Central memory CD4-positive, alpha-beta T cell (primary cell): ENCODE data around the gene SLC7A14.
"Not testable (repeated sequence)": the region's sequence is repeated elsewhere in the genome, so short reads cannot be mapped to it uniquely, and the experiment has no call there.

ENCODE experiments used
- DNase-seq: peaks from one replicate; pipeline ENCODE4 v3.0.0; 2022

Gene SLC7A14

GRCh38 chr3:170593634-170594033 is 7.8 kb upstream of the SLC7A14 start:
- no peak for DNase-seq

DNA sequence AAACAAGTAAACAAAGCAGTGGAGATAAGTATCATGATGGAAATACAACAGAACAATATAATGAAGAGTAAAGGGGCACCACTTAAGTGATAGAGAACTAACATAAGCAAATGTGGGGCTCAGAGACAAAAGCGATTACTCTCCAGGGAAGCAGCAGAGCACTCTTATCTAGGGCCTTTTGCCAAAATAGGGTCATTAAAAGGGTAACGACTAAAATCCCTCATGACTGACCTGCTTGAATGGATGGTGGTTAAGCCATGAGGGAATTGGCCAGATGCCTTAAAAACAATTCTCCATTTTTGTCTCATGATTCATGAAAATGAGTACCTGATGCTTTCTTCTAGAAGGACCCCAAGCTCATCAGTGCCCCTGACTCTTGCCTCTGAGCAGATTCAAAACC is 3.2 kb upstream of the SLC7A14 start:
- DNase-seq: no peak

- no peak for DNase-seq
Measured at GRCh38 chr3:170585008-170585936, 603 bp downstream of the SLC7A14 start.

- peak; percentile 4 for DNase-seq
Measured at GRCh38 chr3:170584585-170585007, 1.3 kb downstream of the SLC7A14 start.

DNA sequence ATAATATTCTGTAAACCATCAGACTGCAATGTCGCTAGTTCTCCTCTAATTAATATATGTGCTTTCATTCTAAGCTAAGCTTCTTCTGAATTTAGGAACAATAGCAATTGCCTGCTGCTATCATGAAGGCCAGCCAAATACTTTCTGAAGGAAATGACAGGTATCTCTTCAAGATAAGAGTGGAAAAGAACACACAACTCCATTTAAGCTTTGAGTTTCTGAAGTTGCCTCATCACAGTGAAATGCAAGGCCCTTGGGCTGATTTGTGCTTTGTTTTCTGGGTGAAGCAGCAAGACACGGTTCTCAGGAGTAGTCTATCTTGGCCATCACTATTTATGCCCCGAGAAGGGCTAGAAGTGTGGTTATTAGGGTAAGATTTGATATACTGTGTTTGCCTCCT is 6.2 kb downstream of the SLC7A14 start:
- no peak for DNase-seq

- no peak for DNase-seq
Measured at GRCh38 chr3:170572665-170573253, 13.1 kb downstream of the SLC7A14 start.

DNA sequence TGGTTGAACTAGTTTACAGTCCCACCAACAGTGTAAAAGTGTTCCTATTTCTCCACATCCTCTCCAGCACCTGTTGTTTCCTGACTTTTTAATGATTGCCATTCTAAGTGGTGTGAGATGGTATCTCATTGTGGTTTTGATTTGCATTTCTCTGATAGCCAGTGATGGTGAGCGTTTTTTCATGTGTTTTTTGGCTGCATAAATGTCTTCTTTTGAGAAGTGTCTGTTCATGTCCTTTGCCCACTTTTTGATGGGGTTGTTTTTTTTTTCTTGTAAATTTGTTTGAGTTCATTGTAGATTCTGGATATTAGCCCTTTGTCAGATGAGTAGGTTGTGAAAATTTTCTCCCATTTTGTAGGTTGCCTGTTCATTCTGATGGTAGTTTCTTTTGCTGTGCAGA is 18.3 kb downstream of the SLC7A14 start:
- DNase-seq: not testable (repeated sequence)

DNA sequence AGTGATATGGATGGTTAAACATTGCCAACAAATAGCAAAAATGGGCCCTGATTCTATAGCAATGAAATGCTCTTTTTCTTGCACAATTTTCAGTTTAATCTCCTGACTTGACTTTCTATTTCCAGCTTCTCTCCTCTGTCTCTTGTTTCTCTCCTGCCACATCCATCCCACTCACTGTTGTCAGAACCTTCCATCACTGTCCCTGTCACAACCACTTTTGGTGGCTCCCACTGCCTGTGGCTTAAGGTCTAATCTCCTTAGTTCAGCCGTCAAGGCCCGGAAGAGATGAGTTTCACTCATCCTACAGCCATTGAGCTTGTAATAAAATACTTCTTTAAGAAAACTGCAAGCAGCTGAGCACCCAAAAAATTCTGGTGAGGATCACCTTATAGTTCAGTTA is 19.5 kb downstream of the SLC7A14 start:
- no peak for DNase-seq

DNA sequence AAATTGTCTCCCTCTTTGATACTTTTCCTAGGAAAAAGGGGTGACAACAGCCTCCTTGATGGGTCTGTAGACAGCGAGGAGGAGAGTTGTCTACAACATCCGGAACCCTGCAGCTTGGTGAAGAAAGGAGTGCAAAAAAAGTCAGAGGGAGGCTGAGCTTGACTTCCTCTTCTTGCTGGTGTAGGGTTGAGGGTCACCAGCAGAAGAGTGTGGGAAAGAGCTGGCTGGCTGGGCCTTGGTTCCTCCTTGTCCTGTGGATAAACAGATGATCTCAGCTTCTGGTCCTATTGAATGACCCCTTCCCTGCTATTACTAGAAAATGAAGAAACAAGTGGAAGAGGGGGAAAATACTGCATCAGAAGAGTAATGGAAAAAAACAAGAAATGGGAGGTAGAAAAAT is 20.4 kb downstream of the SLC7A14 start:
- no peak for DNase-seq

DNA sequence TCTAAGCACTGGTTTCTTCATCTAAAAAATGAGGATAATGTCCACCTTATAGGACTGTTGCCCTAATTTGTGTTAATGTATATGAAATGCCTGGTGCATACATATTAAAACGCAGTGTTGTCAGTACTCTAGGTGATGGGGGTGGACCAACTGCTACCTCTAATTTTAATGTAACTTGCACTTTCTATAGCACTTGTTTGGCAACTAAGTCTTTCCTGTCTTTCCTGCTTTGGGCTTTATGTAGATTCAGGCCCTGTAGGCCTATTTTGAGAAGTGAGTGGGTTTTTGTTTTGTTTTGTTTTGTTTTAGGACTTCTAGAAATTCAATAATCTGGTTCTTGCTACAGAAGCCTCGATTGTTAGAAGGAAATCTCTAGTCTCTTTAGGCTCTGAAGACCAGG is 21.2 kb downstream of the SLC7A14 start:
- no peak for DNase-seq

GRCh38 chr3:170563712-170564423 is 22.0 kb downstream of the SLC7A14 start:
- no peak for DNase-seq

GRCh38 chr3:170562080-170562479 is 23.8 kb downstream of the SLC7A14 start:
- DNase-seq: no peak

DNA sequence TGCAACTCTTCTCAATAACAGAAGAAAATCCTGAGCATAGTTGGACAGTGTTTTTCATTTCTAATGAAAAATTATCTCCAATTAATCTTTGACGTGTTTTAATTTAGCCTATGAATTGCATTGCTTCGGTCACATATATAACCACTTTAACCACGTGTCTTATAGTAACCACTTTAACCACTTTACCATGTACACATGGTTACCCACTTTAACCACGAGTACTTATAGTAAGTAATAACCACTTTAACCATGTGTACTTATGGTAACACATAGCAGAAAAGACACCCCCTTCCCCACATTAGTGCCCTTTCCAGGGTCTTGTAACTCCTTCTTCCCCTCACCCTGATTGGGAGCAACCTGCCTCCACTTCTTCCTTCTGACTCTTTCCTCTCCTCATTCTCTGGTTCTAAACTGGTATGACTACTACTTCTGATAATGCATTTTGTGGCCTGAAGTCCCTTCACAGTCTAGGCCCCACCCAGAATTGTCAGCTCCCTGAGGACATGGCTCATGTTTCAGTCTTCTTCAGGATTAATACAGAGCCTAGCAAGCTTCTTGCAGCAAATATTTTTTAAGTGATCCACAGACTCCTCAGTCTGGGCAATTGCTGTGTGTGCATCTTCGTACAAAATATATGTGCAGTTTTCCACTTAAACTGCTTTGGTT is 25.0 kb downstream of the SLC7A14 start:
- no peak for DNase-seq

DNA sequence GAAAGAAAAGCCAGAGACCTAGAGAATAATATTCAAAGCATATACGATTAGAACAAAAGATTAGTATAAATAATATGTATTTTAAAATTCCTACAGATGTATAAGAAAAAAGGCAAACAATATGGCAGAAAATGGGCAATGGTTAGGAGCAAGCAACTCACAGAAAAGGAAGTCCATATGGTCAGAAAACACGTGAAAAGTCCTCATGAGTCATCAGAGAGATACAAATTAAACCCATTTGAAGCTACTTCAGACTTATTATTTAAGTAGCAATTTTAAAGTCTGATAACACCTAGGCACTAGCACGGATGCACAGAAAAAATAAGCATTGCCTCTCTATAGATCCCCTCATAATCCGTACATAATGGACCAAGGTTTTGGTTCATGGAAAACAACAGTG is 25.6 kb downstream of the SLC7A14 start:
- DNase-seq: no peak

- no peak for DNase-seq
Measured at GRCh38 chr3:170558427-170558826, 27.4 kb downstream of the SLC7A14 start.

DNA sequence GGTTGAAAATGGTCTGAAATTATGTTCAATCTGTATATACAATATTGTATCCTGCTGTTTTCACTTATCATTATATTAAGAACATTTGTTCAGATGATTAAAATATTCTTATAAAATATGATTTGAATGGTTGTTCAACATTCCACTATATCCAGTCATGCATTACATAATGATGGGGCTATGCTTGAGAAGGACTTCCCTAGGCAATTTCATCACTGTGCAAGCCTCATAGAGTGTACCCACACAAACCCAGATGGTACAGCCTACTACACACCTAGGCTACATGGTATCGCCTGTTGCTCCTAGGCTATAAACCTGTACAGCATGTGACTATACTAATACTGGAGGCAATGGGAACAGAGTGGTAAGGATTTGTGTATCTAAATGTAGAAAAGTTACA is 30.5 kb downstream of the SLC7A14 start:
- DNase-seq: no peak

- DNase-seq: no peak
Measured at GRCh38 chr3:170553788-170554757, 31.8 kb downstream of the SLC7A14 start.

DNA sequence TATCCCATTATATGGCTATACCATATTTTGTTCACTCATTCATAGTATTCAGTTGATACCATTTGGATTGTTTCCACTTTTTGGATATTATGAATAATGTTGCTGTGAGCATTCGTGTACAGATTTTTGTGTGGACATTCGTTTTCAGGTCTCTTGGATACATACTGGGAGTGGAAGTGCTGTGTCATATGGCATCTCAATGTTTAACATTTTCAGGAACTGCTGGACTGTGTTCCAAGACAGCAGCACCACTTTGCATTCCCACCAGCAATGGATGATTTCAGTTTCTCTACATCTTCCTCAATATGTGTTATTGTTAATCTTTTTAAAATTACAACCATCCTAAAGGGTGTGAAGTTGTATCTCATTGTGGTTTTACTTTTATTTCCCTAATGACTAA is 34.6 kb downstream of the SLC7A14 start:
- no peak for DNase-seq

- no peak for DNase-seq
Measured at GRCh38 chr3:170542704-170543103, 43.2 kb downstream of the SLC7A14 start.

GRCh38 chr3:170539897-170540296 is 46.0 kb downstream of the SLC7A14 start:
- no peak for DNase-seq

GRCh38 chr3:170536712-170537111 is 49.2 kb downstream of the SLC7A14 start:
- DNase-seq: no peak

DNA sequence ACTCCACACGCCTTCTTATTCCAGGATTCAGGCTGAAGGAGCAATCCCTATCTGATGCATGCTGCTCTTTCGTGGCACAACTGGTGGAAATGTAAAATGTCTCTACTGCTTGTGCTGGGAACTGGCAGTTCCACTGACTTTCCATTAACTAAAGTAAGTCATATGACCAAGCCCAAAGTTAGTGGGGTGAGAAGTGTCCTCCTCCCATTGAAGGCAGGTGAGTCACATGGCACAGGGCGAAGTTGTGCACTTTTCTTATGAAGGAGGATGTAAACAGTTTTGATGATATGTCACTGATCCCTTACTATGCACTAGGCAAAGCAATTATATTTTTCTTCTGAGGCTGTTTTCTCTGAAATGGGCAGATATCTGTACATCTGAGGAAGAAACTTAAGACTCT is 51.6 kb downstream of the SLC7A14 start:
- no peak for DNase-seq
